Upper lobe of left lung (tissue), 4 donors: ENCODE data around the gene TBCCD1.

Source experiments
- POLR2A ChIP-seq, 4 donors: fragments of 450-650 bp; IDR thresholded peaks; one replicate each; pipeline ENCODE4 v1.5.1; 2016 to 2017; ENCODE audit warnings: antibody characterized with exemption in 4 of 4, mild to moderate bottlenecking in 2 of 4
- TF ChIP-seq, protein P1 (sequence below), 6 experiments: fragments of 450-650 bp in 4 of 6; fragments of 200-600 bp in 2 of 6; sonication (generic) in 2 of 6; IDR thresholded peaks; one replicate each; pipeline ENCODE4 v1.5.1; 2016 to 2019; ENCODE audit warnings: antibody characterized with exemption in 6 of 6

DNA sequence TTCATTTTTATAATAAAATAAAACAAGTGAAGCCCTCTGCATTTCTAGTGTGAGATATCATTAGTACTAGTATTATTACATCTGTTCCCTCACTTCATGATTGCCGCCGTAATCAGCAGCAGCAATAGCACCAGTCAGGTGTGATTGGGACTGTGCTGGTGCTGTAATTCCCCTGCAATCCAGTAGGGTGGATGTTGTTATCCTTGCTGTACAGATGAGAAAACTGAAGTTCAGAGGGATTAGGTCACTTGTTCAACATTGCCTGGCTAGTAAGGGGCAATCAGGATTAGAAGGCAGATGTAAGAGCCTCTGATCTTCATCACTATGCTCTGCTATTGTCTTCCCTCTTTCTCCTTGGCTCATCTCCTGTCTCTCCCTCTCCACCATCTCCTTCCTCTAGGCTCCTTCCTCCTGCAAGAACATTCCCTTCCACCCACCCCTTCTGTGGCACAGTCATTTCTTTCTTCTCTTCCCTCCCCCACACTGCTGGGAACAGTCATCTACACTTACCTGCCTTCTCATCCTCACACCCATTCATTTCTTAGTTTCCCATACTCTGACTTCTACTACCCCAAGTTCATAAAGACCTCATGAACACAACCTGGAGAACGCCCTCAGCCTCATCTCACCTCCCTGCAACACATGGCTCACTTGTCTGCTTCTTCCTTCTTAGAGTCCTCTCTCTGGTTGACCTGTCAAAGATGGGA, 52.7 kb downstream of the TBCCD1 start:
- TF ChIP-seq POLR2A (IDR thresholded peaks at IDR 0.05), result no peak
- TF ChIP-seq, protein P1, sequence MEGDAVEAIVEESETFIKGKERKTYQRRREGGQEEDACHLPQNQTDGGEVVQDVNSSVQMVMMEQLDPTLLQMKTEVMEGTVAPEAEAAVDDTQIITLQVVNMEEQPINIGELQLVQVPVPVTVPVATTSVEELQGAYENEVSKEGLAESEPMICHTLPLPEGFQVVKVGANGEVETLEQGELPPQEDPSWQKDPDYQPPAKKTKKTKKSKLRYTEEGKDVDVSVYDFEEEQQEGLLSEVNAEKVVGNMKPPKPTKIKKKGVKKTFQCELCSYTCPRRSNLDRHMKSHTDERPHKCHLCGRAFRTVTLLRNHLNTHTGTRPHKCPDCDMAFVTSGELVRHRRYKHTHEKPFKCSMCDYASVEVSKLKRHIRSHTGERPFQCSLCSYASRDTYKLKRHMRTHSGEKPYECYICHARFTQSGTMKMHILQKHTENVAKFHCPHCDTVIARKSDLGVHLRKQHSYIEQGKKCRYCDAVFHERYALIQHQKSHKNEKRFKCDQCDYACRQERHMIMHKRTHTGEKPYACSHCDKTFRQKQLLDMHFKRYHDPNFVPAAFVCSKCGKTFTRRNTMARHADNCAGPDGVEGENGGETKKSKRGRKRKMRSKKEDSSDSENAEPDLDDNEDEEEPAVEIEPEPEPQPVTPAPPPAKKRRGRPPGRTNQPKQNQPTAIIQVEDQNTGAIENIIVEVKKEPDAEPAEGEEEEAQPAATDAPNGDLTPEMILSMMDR (IDR thresholded peaks at IDR 0.05), result peak in 4 of 6 experiments; percentile 17 to 38 (median 26)
